HG02870 (cell line): ENCODE data around the gene DOCK10.
"Not testable (repeated sequence)": the region's sequence is repeated elsewhere in the genome, so short reads cannot be mapped to it uniquely, and the experiment has no call there.

ENCODE experiments used
- ATAC-seq: cut with Tn5 transposase; IDR thresholded peaks from one replicate; pipeline ENCODE4 v1.9.1; 2021; ENCODE audit warnings: mild to moderate bottlenecking, moderate library complexity; ENCODE audit not compliant: unreplicated experiment

DOCK10 gene

GRCh38 chr2:224951723-224952481, 90.4 kb downstream of the DOCK10 start:
- peak; percentile 34 for ATAC-seq

GRCh38 chr2:224948859-224949258, 93.4 kb downstream of the DOCK10 start:
- no peak for ATAC-seq

GRCh38 chr2:224948005-224948404, 94.3 kb downstream of the DOCK10 start:
- no peak for ATAC-seq

DNA sequence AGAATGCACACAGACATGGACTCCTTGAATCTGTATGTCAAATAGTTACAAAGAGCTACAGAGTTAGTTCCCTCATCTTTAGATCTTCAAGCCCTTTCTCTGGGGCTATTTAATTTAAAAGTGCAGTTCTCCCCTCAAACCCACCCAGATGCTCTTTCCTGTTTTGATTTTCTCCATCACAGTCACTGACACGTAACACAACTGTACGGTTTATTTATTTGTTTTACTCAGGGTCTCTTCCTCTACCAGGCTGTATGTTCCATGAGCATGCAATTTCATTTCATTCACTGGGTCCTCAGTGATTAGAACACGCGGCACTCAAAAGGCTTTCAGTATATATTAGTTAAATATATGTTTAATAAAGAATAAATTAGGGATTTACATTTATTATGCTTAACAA, 94.7 kb downstream of the DOCK10 start:
- no peak for ATAC-seq

GRCh38 chr2:224946895-224947294, 95.4 kb downstream of the DOCK10 start:
- ATAC-seq, result peak; percentile 69

DNA sequence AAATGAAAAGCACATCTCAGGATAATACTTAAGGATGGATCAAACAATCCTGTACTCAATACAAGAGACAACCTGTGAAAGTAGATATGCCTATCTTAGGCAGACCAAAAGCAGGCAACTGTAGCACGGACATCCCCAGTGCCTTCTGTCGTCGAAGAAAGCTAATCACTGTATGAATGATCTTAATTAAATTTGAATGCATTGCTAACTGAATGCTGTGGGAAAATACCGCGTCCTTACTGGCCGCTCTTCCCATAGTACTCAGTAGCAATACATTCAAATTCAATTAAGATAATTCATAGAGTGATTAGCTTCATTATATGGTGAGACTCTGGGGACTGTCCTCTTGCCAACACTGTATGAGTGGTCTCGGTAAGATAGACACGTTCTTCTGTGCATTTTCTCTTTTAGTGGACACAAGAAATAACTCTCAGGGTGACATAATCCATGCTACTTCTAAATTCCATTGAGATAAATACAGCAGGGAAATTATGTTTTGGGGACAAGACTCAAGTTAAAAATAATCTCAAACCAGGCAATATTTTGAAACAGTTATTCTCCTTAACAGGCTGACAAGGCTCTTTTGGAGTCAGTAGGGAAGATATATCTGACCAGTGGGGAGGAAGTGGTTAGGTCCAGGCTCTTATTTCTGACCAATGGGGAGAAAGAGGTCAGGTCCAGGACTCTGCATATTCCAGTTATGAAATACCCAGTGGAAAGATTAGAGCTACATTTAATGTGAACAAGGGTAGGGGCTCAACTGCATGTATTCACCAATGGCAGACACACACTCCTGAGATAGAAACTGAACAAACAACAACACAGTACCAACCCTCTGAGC, 97.3 kb downstream of the DOCK10 start:
- no peak for ATAC-seq

- not testable (repeated sequence) for ATAC-seq
Measured at GRCh38 chr2:224943601-224944041, 98.6 kb downstream of the DOCK10 start.

DNA sequence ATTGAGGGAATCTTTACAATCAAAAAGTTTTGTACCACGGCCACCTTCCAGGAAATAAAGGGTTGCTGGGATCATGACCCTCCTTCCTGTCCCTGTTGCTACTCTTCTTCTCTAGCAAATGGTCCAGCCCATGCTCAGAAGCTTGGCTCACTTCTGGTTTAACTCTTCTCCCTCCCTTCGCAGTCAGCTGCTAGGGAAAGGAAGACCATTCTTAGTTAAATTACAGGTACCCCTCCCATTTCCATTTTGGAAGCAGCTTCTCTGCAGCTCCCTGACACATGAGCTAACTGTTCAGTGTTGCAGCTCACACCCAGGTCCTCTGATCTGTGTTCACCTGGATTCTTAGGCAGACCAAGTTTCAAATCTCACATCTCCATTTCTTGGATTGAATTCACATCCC, 100.3 kb downstream of the DOCK10 start:
- ATAC-seq, result no peak

DNA sequence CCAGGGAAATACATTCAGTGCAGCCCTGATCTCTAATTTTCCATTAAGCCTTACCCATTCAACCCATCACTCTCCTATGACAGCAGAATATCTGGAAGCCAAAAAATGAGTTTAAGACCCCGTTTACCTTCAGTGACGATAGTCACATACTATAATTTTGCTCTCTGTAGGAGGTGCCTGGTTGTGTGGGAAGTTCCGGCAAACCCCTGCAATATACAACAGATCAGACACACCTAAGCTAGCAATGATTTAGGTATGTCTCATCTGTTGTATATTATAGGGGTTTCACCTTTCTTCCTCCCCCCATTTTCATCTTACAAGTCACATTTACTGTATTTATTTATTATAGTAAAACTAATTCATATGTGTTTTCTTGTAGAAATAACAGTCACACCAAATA, 101.7 kb downstream of the DOCK10 start:
- ATAC-seq, result no peak

DNA sequence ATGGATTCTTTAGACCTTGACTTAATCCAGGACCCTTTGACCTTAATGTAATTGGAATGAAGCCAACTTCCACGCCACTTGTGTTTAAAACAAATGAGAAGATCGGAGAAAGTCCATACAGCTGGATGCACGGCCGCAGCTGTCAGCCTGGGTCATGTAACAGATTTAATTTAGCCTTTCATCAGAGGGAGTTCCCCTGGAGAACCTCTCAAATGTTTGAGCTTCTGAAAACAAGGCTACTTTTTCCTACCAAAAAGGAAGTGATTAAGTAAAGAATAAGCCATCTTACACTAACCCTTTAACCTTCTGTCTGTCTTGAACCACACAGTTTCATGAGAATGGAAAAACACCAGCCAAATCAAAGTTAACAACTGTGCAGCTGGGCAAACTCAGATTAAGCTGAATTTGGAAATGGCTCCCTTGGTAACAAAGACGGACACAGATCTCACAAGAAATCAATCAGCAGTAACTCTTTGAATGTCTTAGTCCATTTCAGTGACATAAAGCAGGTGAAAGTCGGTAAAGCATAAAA, 103.6 kb downstream of the DOCK10 start:
- peak; percentile 37 for ATAC-seq

DNA sequence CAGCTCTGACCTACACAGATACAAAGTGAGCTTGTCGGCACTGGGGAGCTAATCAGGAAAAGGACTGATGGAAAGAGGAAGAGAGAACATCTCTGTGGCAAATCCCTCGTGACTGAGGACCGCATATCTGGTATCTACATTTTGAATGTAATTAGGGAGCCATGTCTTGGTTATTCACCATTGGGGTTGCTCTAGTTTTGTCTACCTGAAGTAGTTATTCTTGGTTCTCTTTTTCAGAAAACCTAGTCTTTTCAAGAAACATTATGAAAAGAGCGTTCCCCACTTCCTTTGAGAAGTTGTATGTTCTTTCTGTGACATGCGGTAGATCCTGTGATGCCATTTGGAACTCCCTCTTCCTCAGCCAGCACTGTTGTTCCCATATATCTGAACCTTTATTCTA, 104.4 kb downstream of the DOCK10 start:
- ATAC-seq, result peak; percentile 89

- ATAC-seq, result no peak
Measured at GRCh38 chr2:224934526-224935188, 107.6 kb downstream of the DOCK10 start.

GRCh38 chr2:224933431-224933830, 108.8 kb downstream of the DOCK10 start:
- no peak for ATAC-seq

GRCh38 chr2:224932522-224932921, 109.7 kb downstream of the DOCK10 start:
- ATAC-seq, result no peak

GRCh38 chr2:224931956-224932355, 110.3 kb downstream of the DOCK10 start:
- ATAC-seq, result no peak

DNA sequence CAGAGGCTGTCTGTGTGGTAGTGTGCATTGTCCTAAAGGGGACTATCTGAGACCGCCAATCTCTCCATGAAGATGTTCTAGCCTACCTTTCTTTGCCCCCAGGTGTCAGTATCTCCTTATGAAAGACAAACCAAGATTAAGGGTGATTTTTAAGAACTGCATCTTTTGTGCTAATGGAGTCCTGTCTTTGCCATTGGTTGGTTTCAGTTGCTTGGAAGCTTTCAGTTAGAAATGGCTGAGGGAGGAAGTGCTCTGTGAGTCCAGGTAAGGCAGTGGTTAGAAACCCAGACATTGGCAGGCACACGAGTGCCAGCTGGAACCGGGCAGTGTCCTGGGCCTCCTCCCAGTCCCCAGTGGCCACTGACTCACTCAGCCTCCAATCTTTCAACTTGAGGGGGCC, 111.3 kb downstream of the DOCK10 start:
- no peak for ATAC-seq

GRCh38 chr2:224930124-224930523, 112.1 kb downstream of the DOCK10 start:
- no peak for ATAC-seq

DNA sequence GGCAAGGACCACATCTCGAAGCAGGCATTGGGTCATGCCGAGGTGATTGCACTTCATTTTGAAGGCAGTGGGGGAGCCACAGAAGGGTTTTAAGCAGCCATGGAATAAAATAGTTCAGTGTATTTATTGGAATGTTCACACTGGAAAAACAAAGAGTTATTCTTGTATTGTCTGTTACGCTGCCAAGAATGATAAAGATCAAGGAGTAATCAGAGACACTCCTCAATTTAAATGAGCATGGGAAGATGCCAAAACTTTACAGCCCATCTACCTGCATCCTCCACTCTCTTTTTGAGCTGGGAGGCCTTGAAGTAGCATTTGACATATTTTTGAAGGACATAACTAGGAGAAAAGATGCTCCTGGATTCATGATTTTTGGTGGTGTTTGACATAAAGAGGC, 112.8 kb downstream of the DOCK10 start:
- no peak for ATAC-seq

- ATAC-seq, result no peak
Measured at GRCh38 chr2:224927646-224928173, 114.6 kb downstream of the DOCK10 start.

GRCh38 chr2:224927011-224927410, 115.3 kb downstream of the DOCK10 start:
- peak; percentile 17 for ATAC-seq

- ATAC-seq, result peak; percentile 51
Measured at GRCh38 chr2:224925810-224926100, 116.5 kb downstream of the DOCK10 start.
